NB4 (cell line): ENCODE results near the gene HHIPL1.

ENCODE experiments used
- TF ChIP-seq, protein P1 (sequence below): IDR thresholded peaks from 2 replicates; pipeline ENCODE4 v1.6.1; 2011; ENCODE audit warnings: low read depth, low read length
- TF ChIP-seq, protein P2 (sequence below): IDR thresholded peaks from one replicate; pipeline ENCODE4 v1.5.1; 2012; ENCODE audit warnings: low read depth, low read length

- TF ChIP-seq, protein P1, sequence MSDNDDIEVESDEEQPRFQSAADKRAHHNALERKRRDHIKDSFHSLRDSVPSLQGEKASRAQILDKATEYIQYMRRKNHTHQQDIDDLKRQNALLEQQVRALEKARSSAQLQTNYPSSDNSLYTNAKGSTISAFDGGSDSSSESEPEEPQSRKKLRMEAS: no peak
- TF ChIP-seq, protein P2, sequence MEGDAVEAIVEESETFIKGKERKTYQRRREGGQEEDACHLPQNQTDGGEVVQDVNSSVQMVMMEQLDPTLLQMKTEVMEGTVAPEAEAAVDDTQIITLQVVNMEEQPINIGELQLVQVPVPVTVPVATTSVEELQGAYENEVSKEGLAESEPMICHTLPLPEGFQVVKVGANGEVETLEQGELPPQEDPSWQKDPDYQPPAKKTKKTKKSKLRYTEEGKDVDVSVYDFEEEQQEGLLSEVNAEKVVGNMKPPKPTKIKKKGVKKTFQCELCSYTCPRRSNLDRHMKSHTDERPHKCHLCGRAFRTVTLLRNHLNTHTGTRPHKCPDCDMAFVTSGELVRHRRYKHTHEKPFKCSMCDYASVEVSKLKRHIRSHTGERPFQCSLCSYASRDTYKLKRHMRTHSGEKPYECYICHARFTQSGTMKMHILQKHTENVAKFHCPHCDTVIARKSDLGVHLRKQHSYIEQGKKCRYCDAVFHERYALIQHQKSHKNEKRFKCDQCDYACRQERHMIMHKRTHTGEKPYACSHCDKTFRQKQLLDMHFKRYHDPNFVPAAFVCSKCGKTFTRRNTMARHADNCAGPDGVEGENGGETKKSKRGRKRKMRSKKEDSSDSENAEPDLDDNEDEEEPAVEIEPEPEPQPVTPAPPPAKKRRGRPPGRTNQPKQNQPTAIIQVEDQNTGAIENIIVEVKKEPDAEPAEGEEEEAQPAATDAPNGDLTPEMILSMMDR: no peak
Observed at GRCh38 chr14:99722741-99723140, 77.8 kb downstream of the HHIPL1 start.
